ENCODE results near the gene ZGRF1. TPM values are rescaled to one million over a fixed set of nuclear protein-coding genes. Genes with fewer than 3 reads are reported as not detected.

Gene ZGRF1, protein sequence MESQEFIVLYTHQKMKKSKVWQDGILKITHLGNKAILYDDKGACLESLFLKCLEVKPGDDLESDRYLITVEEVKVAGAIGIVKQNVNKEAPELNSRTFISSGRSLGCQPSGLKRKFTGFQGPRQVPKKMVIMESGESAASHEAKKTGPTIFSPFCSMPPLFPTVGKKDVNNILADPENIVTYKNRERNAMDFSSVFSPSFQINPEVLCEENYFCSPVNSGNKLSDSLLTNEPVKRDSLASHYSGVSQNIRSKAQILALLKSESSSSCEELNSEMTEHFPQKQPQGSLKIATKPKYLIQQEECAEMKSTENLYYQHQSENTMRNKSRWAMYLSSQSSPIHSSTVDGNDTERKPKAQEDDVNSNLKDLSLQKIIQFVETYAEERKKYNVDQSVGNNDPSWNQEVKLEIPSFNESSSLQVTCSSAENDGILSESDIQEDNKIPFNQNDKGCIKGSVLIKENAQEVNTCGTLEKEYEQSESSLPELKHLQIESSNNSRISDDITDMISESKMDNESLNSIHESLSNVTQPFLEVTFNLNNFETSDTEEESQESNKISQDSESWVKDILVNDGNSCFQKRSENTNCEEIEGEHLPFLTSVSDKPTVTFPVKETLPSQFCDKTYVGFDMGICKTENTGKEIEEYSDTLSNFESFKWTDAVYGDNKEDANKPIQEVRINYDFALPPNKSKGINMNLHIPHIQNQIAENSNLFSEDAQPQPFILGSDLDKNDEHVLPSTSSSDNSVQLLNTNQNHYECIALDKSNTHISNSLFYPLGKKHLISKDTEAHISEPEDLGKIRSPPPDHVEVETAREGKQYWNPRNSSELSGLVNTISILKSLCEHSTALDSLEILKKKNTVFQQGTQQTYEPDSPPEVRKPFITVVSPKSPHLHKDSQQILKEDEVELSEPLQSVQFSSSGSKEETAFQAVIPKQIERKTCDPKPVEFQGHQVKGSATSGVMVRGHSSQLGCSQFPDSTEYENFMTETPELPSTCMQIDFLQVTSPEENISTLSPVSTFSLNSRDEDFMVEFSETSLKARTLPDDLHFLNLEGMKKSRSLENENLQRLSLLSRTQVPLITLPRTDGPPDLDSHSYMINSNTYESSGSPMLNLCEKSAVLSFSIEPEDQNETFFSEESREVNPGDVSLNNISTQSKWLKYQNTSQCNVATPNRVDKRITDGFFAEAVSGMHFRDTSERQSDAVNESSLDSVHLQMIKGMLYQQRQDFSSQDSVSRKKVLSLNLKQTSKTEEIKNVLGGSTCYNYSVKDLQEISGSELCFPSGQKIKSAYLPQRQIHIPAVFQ (N-terminal part only)
- total RNA-seq = 10 to 100 TPM; 23.9 to 27.3 TPM

DNA sequence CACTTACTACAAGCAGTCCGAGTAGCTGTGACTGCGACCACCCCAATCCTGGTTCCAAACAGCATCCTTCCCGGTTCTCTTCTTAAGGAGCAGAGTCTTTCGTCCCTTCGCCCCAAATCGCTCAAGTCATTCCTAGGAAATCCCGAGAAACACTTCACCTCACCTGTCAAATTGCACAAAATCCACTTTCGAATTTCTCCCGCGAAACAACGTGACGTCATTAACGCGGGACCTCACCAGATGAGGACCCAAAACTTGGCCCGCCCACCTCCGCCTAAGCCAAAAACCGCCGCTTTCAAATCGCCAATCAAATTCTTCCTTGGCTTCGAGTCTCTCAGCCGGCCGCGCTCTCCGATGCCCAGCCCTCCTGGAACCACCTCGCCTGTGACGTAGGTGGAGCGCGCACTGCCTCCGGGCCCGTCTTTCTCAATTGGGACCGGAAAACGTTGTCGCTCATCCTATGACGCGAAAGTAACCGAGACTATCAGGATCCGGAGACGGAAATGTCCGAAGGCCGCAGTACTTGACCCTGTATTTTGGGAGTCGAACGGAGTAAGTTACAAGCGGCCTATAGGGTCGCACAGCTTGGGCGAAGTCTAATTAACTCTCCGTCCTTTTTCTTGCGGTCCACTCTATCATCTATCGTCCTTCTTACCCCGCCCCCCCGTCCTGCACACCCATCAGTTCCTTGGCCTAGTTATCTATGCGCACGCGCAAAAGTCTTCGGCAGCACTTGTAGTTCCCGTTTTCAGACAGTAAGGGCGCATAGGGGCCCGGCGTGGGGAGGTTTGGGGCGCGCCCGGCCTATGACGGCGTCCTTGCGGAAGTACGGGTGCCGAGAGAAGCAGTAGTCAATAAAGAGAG, at the start of gene ZGRF1, which contains the start of gene LARP7:
ZGRF1 (minus strand) TSS at position 222 of the 864 bp plus-strand sequence. CDS start 3,733 bp downstream, outside the sequence.
LARP7 (plus strand) TSS at position 456 of the 864 bp plus-strand sequence. CDS start 7,527 bp downstream, outside the sequence.

DNA sequence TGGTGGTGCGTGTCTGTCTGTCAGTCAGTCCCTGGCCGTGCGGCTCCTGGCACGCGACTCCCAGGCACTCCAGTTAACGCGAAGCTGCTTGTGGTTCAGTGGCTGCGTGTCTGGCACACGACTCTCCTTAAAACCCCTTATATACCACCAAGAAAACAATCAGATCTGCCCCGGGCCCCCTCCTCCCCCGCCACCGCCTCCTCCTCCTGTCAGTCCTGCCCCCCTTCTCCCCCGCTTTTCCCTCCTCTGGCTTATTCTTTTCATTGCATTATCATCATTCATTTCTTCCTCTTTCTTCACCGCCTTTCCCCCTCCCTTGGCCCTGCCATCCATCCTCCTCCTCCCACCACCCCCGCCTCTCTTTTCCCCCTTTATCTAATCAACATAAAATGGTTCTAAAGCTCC, 120.6 kb downstream of the ZGRF1 start, which contains the start of gene NEUROG2:
NEUROG2 (minus strand) TSS at position 115 of the 405 bp plus-strand sequence. CDS start 705 bp downstream, outside the sequence.

Small RNA genes within 50 kb of the gene (microRNA-seq; reads per million reads assigned to microRNA genes)
- gene MIR302A (ENCODE audit: borderline microRNAs expressed, borderline replicate concordance) (not detected), gene MIR302B (ENCODE audit: borderline microRNAs expressed, borderline replicate concordance) (0.63 reads per million), gene MIR302C (ENCODE audit: borderline microRNAs expressed, borderline replicate concordance) (not detected), gene MIR302D (ENCODE audit: borderline microRNAs expressed, borderline replicate concordance) (0.83 reads per million), gene MIR367 (ENCODE audit: borderline microRNAs expressed, borderline replicate concordance) (not detected)

Other genes starting within 250 kb of the ZGRF1 start
- gene NEUROG2, start 120.7 kb downstream of the ZGRF1 start, total RNA-seq = not detected
- gene LARP7, start 234 bp upstream of the ZGRF1 start, total RNA-seq = 10 to 100 TPM; 44.9 to 47.2 TPM